Activated effector memory CD4-positive, alpha-beta T cell treated with anti-CD3 and anti-CD28 coated beads, Interleukin-2, amount 50 U/mL, for 16 hours (primary cell): ENCODE data around the gene PTPRD.

ENCODE experiments used
- DNase-seq: peaks from one replicate; pipeline ENCODE4 v3.0.0-alpha.2; 2020

The PTPRD gene

GRCh38 chr9:10146517-10147331 is 466.1 kb downstream of the PTPRD start:
- no peak for DNase-seq

- DNase-seq, result no peak
Measured at GRCh38 chr9:10144355-10144754, 468.4 kb downstream of the PTPRD start.

- no peak for DNase-seq
Measured at GRCh38 chr9:10135553-10135952, 477.2 kb downstream of the PTPRD start.

- DNase-seq, result no peak
Measured at GRCh38 chr9:10134266-10134665, 478.5 kb downstream of the PTPRD start.

GRCh38 chr9:10130061-10130675 is 482.6 kb downstream of the PTPRD start:
- DNase-seq, result no peak

GRCh38 chr9:10127867-10128266 is 484.9 kb downstream of the PTPRD start:
- no peak for DNase-seq

- DNase-seq, result no peak
Measured at GRCh38 chr9:10112798-10113197, 500.0 kb downstream of the PTPRD start.

GRCh38 chr9:10112070-10112469 is 500.7 kb downstream of the PTPRD start:
- DNase-seq, result no peak

GRCh38 chr9:10108815-10109214 is 504.0 kb downstream of the PTPRD start:
- no peak for DNase-seq

- no peak for DNase-seq
Measured at GRCh38 chr9:10104774-10105173, 508.0 kb downstream of the PTPRD start.

- DNase-seq, result no peak
Measured at GRCh38 chr9:10095208-10095607, 517.6 kb downstream of the PTPRD start.

- no peak for DNase-seq
Measured at GRCh38 chr9:10094563-10094962, 518.2 kb downstream of the PTPRD start.

GRCh38 chr9:10080012-10080411 is 532.8 kb downstream of the PTPRD start:
- no peak for DNase-seq

GRCh38 chr9:10079284-10079964 is 533.4 kb downstream of the PTPRD start:
- no peak for DNase-seq

- no peak for DNase-seq
Measured at GRCh38 chr9:10071579-10071978, 541.2 kb downstream of the PTPRD start.

GRCh38 chr9:10062629-10063395 is 550.0 kb downstream of the PTPRD start:
- no peak for DNase-seq

GRCh38 chr9:10059044-10059443 is 553.8 kb downstream of the PTPRD start:
- DNase-seq, result no peak

- no peak for DNase-seq
Measured at GRCh38 chr9:10055886-10056395, 556.9 kb downstream of the PTPRD start.

GRCh38 chr9:10054456-10054855 is 558.3 kb downstream of the PTPRD start:
- DNase-seq, result no peak

GRCh38 chr9:10052916-10053315 is 559.9 kb downstream of the PTPRD start:
- no peak for DNase-seq

GRCh38 chr9:10052181-10052580 is 560.6 kb downstream of the PTPRD start:
- DNase-seq, result no peak

- no peak for DNase-seq
Measured at GRCh38 chr9:10050016-10050415, 562.8 kb downstream of the PTPRD start.

GRCh38 chr9:10048994-10049393 is 563.8 kb downstream of the PTPRD start:
- DNase-seq, result no peak
